GM12891 (cell line): ENCODE results near the gene ITM2B.
A peak's percentile ranks its signal among the peaks of the same experiment; 100 is the strongest.

Source experiments
- DNase-seq: peaks from one replicate; pipeline ENCODE4 v3.0.0; 2011; ENCODE audit warnings: low spot score; ENCODE audit not compliant: insufficient read length
- FAIRE-seq: peaks from 2 replicates; lab custom pipeline; 2011; peaks lifted over from hg19 to GRCh38; lab: Jason Lieb, UNC
- PAX5 ChIP-seq: IDR thresholded peaks from 2 replicates; pipeline ENCODE4 v1.6.1; 2011; ENCODE audit warnings: low read length, moderate library complexity, mild to moderate bottlenecking; ENCODE audit not compliant: insufficient read depth, severe bottlenecking
- POLR2A ChIP-seq: IDR thresholded peaks from 2 replicates; pipeline ENCODE4 v1.6.1; 2011; ENCODE audit warnings: low read depth, low read length, control low read depth
- POLR2AphosphoS5 ChIP-seq: IDR thresholded peaks from 2 replicates; pipeline ENCODE4 v1.6.1; 2011; ENCODE audit warnings: low read depth, low read length, control low read depth
- POU2F2 ChIP-seq: IDR thresholded peaks from 2 replicates; pipeline ENCODE4 v1.6.1; 2011; ENCODE audit warnings: low read depth, mild to moderate bottlenecking, control low read depth, low read length, moderate library complexity
- SPI1 ChIP-seq: IDR thresholded peaks from 2 replicates; pipeline ENCODE4 v1.6.1; 2011; ENCODE audit warnings: low read depth, low read length, control low read depth
- TAF1 ChIP-seq: IDR thresholded peaks from 2 replicates; pipeline ENCODE4 v1.6.1; 2011; ENCODE audit warnings: low read depth, low read length, control low read depth

Gene ITM2B

DNA sequence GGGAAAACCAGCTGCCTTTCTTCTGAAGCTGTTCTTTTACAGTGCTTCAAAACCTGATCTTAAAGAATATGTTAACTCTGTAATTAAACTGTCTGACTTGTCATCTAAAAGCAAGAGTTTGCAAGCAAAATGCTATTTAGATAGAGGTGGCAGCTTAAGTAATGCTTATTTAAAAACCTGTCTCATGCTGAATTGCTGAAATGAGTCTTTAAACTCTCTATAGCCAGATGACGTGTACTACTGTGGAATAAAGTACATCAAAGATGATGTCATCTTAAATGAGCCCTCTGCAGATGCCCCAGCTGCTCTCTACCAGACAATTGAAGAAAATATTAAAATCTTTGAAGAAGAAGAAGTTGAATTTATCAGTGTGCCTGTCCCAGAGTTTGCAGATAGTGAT is 22.9 kb downstream of the ITM2B start:
- FAIRE-seq (no peak), DNase-seq (no peak)

DNA sequence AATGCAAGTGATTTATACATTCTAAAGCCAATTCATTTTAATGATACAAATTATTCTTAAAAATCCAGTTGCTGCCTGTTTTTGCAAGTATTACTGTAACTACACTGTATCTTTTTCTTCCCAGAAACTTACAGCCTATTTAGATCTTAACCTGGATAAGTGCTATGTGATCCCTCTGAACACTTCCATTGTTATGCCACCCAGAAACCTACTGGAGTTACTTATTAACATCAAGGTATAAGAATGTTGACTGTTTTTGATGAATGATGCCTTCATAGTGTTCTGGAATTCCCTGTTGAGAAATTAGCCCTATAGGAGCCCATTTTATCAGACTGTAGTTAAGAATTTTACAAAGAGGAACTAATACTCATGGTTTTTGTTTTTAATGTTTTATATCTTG is 25.0 kb downstream of the ITM2B start:
- TF ChIP-seq POLR2AphosphoS5, result no peak
- TF ChIP-seq POLR2A, result no peak
- TF ChIP-seq TAF1, result no peak
- TF ChIP-seq POU2F2, result no peak
- TF ChIP-seq PAX5, result no peak
- TF ChIP-seq SPI1, result no peak
- DNase-seq, result no peak
- FAIRE-seq, result no peak

More for the DNA sequence above, 22.9 kb downstream of the ITM2B start:
- TF ChIP-seq PAX5 (no peak), SPI1 (no peak), POU2F2 (no peak), POLR2AphosphoS5 (no peak), TAF1 (no peak), POLR2A (no peak)

DNA sequence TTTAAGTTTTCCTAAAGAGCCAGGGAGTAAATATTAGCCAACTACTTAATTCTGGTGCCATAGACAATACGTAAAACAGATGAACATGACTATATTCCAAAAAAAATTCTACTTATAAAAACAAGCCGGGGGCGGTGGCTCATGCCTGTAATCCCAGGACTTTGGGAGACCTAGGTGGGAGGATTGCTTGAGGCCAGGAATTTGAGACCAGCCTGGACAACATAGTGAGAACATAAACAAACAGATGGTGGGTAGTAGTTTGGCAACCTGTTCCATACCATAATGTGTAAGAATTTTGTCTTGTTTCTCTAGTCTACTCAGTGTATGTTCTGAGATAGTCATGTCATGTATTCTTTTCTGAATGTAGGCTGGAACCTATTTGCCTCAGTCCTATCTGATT is 25.4 kb downstream of the ITM2B start:
- FAIRE-seq (peak; percentile 13), DNase-seq (no peak)
- TF ChIP-seq POLR2A, result no peak

DNA sequence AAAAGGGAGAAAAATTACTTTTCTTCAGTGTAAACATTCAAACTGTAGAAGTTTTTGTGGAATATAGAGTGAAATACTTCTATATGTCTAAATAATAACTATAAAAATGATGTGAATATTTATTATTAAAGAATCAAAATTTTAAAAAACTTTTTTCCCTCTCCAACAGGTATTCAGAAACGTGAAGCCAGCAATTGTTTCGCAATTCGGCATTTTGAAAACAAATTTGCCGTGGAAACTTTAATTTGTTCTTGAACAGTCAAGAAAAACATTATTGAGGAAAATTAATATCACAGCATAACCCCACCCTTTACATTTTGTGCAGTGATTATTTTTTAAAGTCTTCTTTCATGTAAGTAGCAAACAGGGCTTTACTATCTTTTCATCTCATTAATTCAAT is 28.0 kb downstream of the ITM2B start:
- TF ChIP-seq POU2F2 (no peak), TAF1 (no peak), POLR2AphosphoS5 (no peak), SPI1 (no peak), POLR2A (no peak), PAX5 (no peak)
- FAIRE-seq (no peak), DNase-seq (no peak)

DNA sequence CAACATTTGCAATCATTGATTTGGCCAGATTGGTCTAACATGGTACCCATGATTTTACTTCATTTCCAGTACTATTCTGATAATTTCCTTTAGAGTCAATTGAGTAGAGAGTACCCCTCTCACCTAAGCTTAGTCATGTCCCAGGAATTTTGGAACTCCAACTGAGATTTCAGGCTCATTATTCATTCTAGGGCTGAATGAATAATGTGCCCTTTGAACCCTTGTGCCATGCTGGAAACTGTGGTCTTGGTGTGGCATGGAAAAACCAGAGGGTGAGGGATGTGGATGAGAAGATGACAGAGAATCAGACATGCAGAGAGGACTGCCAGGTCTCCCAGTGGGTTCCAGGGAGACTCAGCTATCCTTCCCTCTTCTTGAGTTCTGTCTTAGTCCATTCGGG is 30.2 kb downstream of the ITM2B start:
- FAIRE-seq (no peak), DNase-seq (no peak)
- TF ChIP-seq POLR2A (no peak), TAF1 (no peak), PAX5 (no peak), POLR2AphosphoS5 (no peak), SPI1 (no peak), POU2F2 (no peak)

DNA sequence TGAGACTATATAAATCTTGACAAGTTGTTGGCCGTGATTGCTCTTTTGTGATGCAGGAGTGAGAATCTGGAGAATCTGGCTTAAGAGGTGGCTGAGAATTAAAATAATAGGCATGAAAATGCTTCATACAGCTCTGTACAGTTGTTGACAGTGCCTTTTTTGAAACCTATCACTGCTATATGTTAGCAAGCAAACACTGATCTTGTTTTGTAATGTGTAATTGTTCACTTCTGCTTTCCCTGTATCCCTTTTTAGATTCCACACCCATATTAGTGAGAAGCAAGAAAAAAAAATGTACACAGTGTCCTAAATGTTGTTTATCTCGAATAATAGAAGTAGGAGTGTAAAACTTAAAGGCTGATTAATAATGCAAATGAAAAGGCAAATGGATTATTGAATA is 31.1 kb downstream of the ITM2B start:
- DNase-seq (no peak), FAIRE-seq (no peak)
- TF ChIP-seq POU2F2 (no peak), PAX5 (no peak), TAF1 (no peak), SPI1 (no peak), POLR2AphosphoS5 (no peak), POLR2A (no peak)

DNA sequence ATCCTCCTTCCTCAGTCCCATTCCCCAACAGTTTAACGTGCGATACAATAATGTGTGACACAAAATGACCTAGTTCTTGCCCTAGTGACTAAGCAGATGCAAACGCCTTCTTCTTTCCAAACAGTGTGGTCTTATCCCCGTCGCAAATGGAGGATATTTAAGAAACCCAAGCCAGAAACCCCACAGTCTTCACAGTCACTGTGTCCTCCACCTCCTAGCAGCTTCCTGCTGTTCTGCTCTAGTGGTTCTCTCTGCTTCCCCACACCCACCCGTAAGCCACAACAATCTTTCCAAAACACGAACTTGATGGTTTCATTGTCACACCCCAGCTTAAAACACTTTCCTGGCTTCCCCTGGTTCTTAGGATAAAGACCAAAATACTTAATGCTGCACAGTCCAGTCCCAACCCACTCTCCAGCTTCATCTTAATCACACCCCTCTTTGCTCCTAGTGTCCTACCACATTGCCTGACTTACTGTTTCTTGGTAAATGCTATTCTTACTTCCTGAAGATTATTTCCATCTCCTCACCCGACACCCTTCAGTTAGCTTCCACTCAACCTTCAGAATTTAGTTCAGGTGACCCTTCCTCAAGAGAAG is 32.3 kb downstream of the ITM2B start:
- FAIRE-seq, result peak; percentile 67
- DNase-seq, result no peak
- TF ChIP-seq POLR2A (no peak), PAX5 (no peak), POU2F2 (no peak), TAF1 (no peak), SPI1 (no peak), POLR2AphosphoS5 (no peak)

DNA sequence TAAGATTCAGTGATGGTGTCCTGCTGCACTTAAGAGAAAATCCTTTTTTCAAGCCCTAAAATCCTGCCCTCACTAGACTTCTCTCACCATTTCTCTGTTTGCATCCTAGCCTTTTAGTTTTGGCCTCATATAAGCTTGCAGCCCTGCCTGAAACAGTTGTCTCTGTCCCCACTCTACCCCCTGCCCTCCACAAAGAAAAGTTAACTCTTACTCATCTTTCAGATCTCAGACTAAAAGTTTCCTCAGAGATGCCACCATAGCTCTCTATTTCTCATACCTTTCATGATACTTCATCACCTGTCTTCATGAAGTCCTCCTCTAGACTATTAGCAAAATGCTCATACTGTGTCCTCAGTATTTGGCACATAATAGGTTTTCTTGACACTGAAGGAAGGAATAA is 33.1 kb downstream of the ITM2B start:
- FAIRE-seq (no peak), DNase-seq (no peak)
- TF ChIP-seq POU2F2, result no peak
- no peak for TF ChIP-seq POLR2A
- TF ChIP-seq SPI1, result no peak
- no peak for TF ChIP-seq TAF1
- TF ChIP-seq PAX5, result no peak
- TF ChIP-seq POLR2AphosphoS5, result no peak

GRCh38 chr13:48266701-48267639 is 34.0 kb downstream of the ITM2B start:
- DNase-seq (no peak), FAIRE-seq (no peak)
- no peak for TF ChIP-seq PAX5
